ENCODE results near the gene SLCO2A1.

Gene SLCO2A1

GRCh38 chr3:133944641-133945380 is 84.9 kb downstream of the SLCO2A1 start:
- POLR2A ChIA-PET, result no interaction called here
- TF ChIP-seq CTBP1 (IDR thresholded peaks at IDR 0.05; ENCODE audit: borderline replicate concordance), result no peak
- TF ChIP-seq ELF4 (IDR thresholded peaks at IDR 0.05), result no peak
- no peak for TF ChIP-seq ARNT (IDR thresholded peaks at IDR 0.05)
- CTCF ChIA-PET, result no interaction called here
- no peak for DNase-seq (ENCODE audit: extremely low spot score)

GRCh38 chr3:133944181-133944580 is 85.5 kb downstream of the SLCO2A1 start:
- ChIA-PET CTCF (no interaction called here), POLR2A (no interaction called here)
- DNase-seq (ENCODE audit: extremely low spot score), result no peak
- TF ChIP-seq PKNOX1 (IDR thresholded peaks at IDR 0.05), result no peak
- no peak for TF ChIP-seq SUZ12 (IDR thresholded peaks at IDR 0.05)
- TF ChIP-seq L3MBTL2 (conservative IDR thresholded peaks at IDR 0.05), result no peak
- TF ChIP-seq ARNT (IDR thresholded peaks at IDR 0.05), result no peak
- TF ChIP-seq ELF4 (IDR thresholded peaks at IDR 0.05), result no peak
- TF ChIP-seq LEF1 (IDR thresholded peaks at IDR 0.05; ENCODE audit: borderline replicate concordance), result no peak
- no peak for TF ChIP-seq FOXA1 (IDR thresholded peaks at IDR 0.05)
- no peak for TF ChIP-seq TARDBP (IDR thresholded peaks at IDR 0.05)
- TF ChIP-seq ZNF384 (IDR thresholded peaks at IDR 0.05), result no peak
- TF ChIP-seq NFRKB (IDR thresholded peaks at IDR 0.05), result no peak
- TF ChIP-seq FOXK2 (IDR thresholded peaks at IDR 0.05), result no peak
- TF ChIP-seq FOXM1 (IDR thresholded peaks at IDR 0.05; ENCODE audit: borderline replicate concordance), result no peak
- no peak for TF ChIP-seq SP1 (IDR thresholded peaks at IDR 0.05)
- no peak for TF ChIP-seq CTBP1 (IDR thresholded peaks at IDR 0.05; ENCODE audit: borderline replicate concordance)

- DNase-seq (ENCODE audit: extremely low spot score), result no peak
These were observed 86.0 kb downstream of the SLCO2A1 start for GRCh38 chr3:133943639-133944141.

GRCh38 chr3:133943031-133943535 is 86.6 kb downstream of the SLCO2A1 start:
- CTCF ChIA-PET, result no interaction called here
- TF ChIP-seq FOXK2 (IDR thresholded peaks at IDR 0.05), result no peak
- TF ChIP-seq PKNOX1 (IDR thresholded peaks at IDR 0.05), result no peak
- TF ChIP-seq LEF1 (IDR thresholded peaks at IDR 0.05; ENCODE audit: borderline replicate concordance), result no peak
- TF ChIP-seq ZNF384 (IDR thresholded peaks at IDR 0.05), result no peak
- no peak for TF ChIP-seq SP1 (IDR thresholded peaks at IDR 0.05)
- no peak for TF ChIP-seq ARNT (IDR thresholded peaks at IDR 0.05)
- TF ChIP-seq HDGF (IDR thresholded peaks at IDR 0.05; ENCODE audit: borderline replicate concordance), result no peak
- no peak for TF ChIP-seq ELF4 (IDR thresholded peaks at IDR 0.05)
- no peak for TF ChIP-seq FOXA1 (IDR thresholded peaks at IDR 0.05)
- TF ChIP-seq NFRKB (IDR thresholded peaks at IDR 0.05), result no peak
- no peak for TF ChIP-seq TARDBP (IDR thresholded peaks at IDR 0.05)
- no peak for TF ChIP-seq SUZ12 (IDR thresholded peaks at IDR 0.05)
- TF ChIP-seq L3MBTL2 (conservative IDR thresholded peaks at IDR 0.05), result no peak
- TF ChIP-seq CTBP1 (IDR thresholded peaks at IDR 0.05; ENCODE audit: borderline replicate concordance), result no peak
- TF ChIP-seq FOXM1 (IDR thresholded peaks at IDR 0.05; ENCODE audit: borderline replicate concordance), result no peak
- TF ChIP-seq BHLHE40 (IDR thresholded peaks at IDR 0.05; ENCODE audit: borderline replicate concordance), result no peak
- no peak for DNase-seq (ENCODE audit: extremely low spot score)
- POLR2A ChIA-PET, result no interaction called here

More at GRCh38 chr3:133943639-133944141, 86.0 kb downstream of the SLCO2A1 start:
- CTCF ChIA-PET, result no interaction called here
- POLR2A ChIA-PET, result no interaction called here
- TF ChIP-seq CTBP1 (IDR thresholded peaks at IDR 0.05; ENCODE audit: borderline replicate concordance), result no peak
- TF ChIP-seq PKNOX1 (IDR thresholded peaks at IDR 0.05), result no peak
- TF ChIP-seq ELF4 (IDR thresholded peaks at IDR 0.05), result no peak
- no peak for TF ChIP-seq BHLHE40 (IDR thresholded peaks at IDR 0.05; ENCODE audit: borderline replicate concordance)
- TF ChIP-seq FOXM1 (IDR thresholded peaks at IDR 0.05; ENCODE audit: borderline replicate concordance), result no peak
- TF ChIP-seq LEF1 (IDR thresholded peaks at IDR 0.05; ENCODE audit: borderline replicate concordance), result no peak
- no peak for TF ChIP-seq HDGF (IDR thresholded peaks at IDR 0.05; ENCODE audit: borderline replicate concordance)
- no peak for TF ChIP-seq NFRKB (IDR thresholded peaks at IDR 0.05)
- TF ChIP-seq SP1 (IDR thresholded peaks at IDR 0.05), result no peak
- TF ChIP-seq ZNF384 (IDR thresholded peaks at IDR 0.05), result no peak
- TF ChIP-seq ARNT (IDR thresholded peaks at IDR 0.05), result no peak
- TF ChIP-seq FOXK2 (IDR thresholded peaks at IDR 0.05), result no peak
- TF ChIP-seq TARDBP (IDR thresholded peaks at IDR 0.05), result no peak
- no peak for TF ChIP-seq FOXA1 (IDR thresholded peaks at IDR 0.05)
- no peak for TF ChIP-seq L3MBTL2 (conservative IDR thresholded peaks at IDR 0.05)
- TF ChIP-seq SUZ12 (IDR thresholded peaks at IDR 0.05), result no peak

- no peak for DNase-seq (ENCODE audit: extremely low spot score)
- CTCF ChIA-PET, result no interaction called here
These were observed 88.3 kb downstream of the SLCO2A1 start for GRCh38 chr3:133941415-133941821.

More at GRCh38 chr3:133941415-133941821, 88.3 kb downstream of the SLCO2A1 start:
- POLR2A ChIA-PET, result no interaction called here
- no peak for TF ChIP-seq PKNOX1 (IDR thresholded peaks at IDR 0.05)
- TF ChIP-seq CTBP1 (IDR thresholded peaks at IDR 0.05; ENCODE audit: borderline replicate concordance), result no peak
- no peak for TF ChIP-seq SP1 (IDR thresholded peaks at IDR 0.05)
- TF ChIP-seq ARNT (IDR thresholded peaks at IDR 0.05), result no peak
- TF ChIP-seq LEF1 (IDR thresholded peaks at IDR 0.05; ENCODE audit: borderline replicate concordance), result no peak
- no peak for TF ChIP-seq FOXM1 (IDR thresholded peaks at IDR 0.05; ENCODE audit: borderline replicate concordance)
- no peak for TF ChIP-seq HDGF (IDR thresholded peaks at IDR 0.05; ENCODE audit: borderline replicate concordance)
- no peak for TF ChIP-seq BHLHE40 (IDR thresholded peaks at IDR 0.05; ENCODE audit: borderline replicate concordance)
- no peak for TF ChIP-seq L3MBTL2 (conservative IDR thresholded peaks at IDR 0.05)
- TF ChIP-seq ELF4 (IDR thresholded peaks at IDR 0.05), result no peak
- no peak for TF ChIP-seq FOXK2 (IDR thresholded peaks at IDR 0.05)
- TF ChIP-seq NFRKB (IDR thresholded peaks at IDR 0.05), result no peak
- no peak for TF ChIP-seq ZNF384 (IDR thresholded peaks at IDR 0.05)
- no peak for TF ChIP-seq FOXA1 (IDR thresholded peaks at IDR 0.05)
- no peak for TF ChIP-seq TARDBP (IDR thresholded peaks at IDR 0.05)
- TF ChIP-seq SUZ12 (IDR thresholded peaks at IDR 0.05), result no peak

All from HEK293T (cell line).